Measurements from ENCODE around the gene NXPH4. TPM values are rescaled to one million over a fixed set of nuclear protein-coding genes. Genes with fewer than 3 reads are reported as not detected.
A peak's percentile ranks its signal among the peaks of the same experiment; 100 is the strongest.

Gene NXPH4
- total RNA-seq, 1 experiment from 2014 or later = 92.7 TPM

- Histone ChIP-seq H3K27me3 (no peaks in the 10 kb centered on the region), H3K4me3 (no peak overlapping the region), H3K4me1 (peaks cover 23% of the 10 kb centered on the region), H3K9me3 (replicated peaks) (no peaks in the 10 kb centered on the region), H3K27ac (no peak overlapping the region), H3K36me3 (peaks cover 41% of the 10 kb centered on the region)
- DNase-seq = peak; percentile 89 to 92
These were observed 26.3 kb downstream of the NXPH4 start for GRCh38 chr12:57242691-57243454.

GRCh38 chr12:57243521-57244311 is 27.1 kb downstream of the NXPH4 start:
- DNase-seq = peak in 1 of 2 experiments; percentile 66
- Histone ChIP-seq H3K27ac (no peak overlapping the region), H3K4me3 (no peak overlapping the region), H3K27me3 (no peaks in the 10 kb centered on the region), H3K36me3 (peaks cover 49% of the 10 kb centered on the region), H3K9me3 (replicated peaks) (no peaks in the 10 kb centered on the region), H3K4me1 (peaks cover 26% of the 10 kb centered on the region)

GRCh38 chr12:57244312-57244696 is 27.7 kb downstream of the NXPH4 start:
- Histone ChIP-seq H3K4me1 (peaks cover 32% of the 10 kb centered on the region), H3K27ac (no peak overlapping the region), H3K36me3 (peaks cover 55% of the 10 kb centered on the region), H3K27me3 (no peaks in the 10 kb centered on the region), H3K4me3 (no peak overlapping the region), H3K9me3 (replicated peaks) (no peaks in the 10 kb centered on the region)
- peak; percentile 67 to 73 for DNase-seq

- no peaks in the 10 kb centered on the region for H3K27me3 ChIP-seq
- peaks cover 33% of the 10 kb centered on the region for H3K4me1 ChIP-seq
- H3K36me3 ChIP-seq = peaks cover 62% of the 10 kb centered on the region
- H3K9me3 ChIP-seq (replicated peaks) = no peaks in the 10 kb centered on the region
- peak in 1 of 2 experiments; percentile 33 for DNase-seq
- no peak overlapping the region for H3K4me3 ChIP-seq
- H3K27ac ChIP-seq = no peak overlapping the region
These were observed 30.4 kb downstream of the NXPH4 start for GRCh38 chr12:57247041-57247440.

- Histone ChIP-seq H3K9me3 (replicated peaks) (no peaks in the 10 kb centered on the region), H3K4me1 (peaks cover 26% of the 10 kb centered on the region), H3K27ac (no peak overlapping the region), H3K4me3 (peak overlapping the region; percentile 73), H3K36me3 (peaks cover 55% of the 10 kb centered on the region), H3K27me3 (no peaks in the 10 kb centered on the region)
- peak in 1 of 2 experiments; percentile 55 for DNase-seq
These were observed 32.5 kb downstream of the NXPH4 start for GRCh38 chr12:57248934-57249742.

GRCh38 chr12:57250541-57250940 is 33.9 kb downstream of the NXPH4 start:
- Histone ChIP-seq H3K27ac (peak overlapping the region; percentile 96), H3K36me3 (peaks cover 41% of the 10 kb centered on the region), H3K4me1 (peaks cover 26% of the 10 kb centered on the region), H3K9me3 (replicated peaks) (no peaks in the 10 kb centered on the region), H3K27me3 (no peaks in the 10 kb centered on the region), H3K4me3 (peak overlapping the region; percentile 73)
- DNase-seq = peak; percentile 96 to 99

GRCh38 chr12:57250956-57251355 is 34.4 kb downstream of the NXPH4 start, which contains the start of gene STAC3:
TSS of gene STAC3 (minus strand) at chr12:57251187. CDS start at chr12:57249636, 1,551 bp downstream.
- H3K4me3 ChIP-seq = peak within 1 kb of the TSS; percentile 73
- peaks cover 26% of the 10 kb centered on the region for H3K4me1 ChIP-seq
- H3K27me3 ChIP-seq = no peaks in the 10 kb centered on the region
- peaks cover 38% of the 10 kb centered on the region for H3K36me3 ChIP-seq
- peak within 1 kb of the TSS; percentile 96 for H3K27ac ChIP-seq
- peak; percentile 100 for DNase-seq
- H3K9me3 ChIP-seq (replicated peaks) = no peaks in the 10 kb centered on the region

- H3K27ac ChIP-seq = no peak overlapping the region
- peak in 1 of 2 experiments; percentile 55 for DNase-seq
- peaks cover 3% of the 10 kb centered on the region for H3K36me3 ChIP-seq
- H3K27me3 ChIP-seq = no peaks in the 10 kb centered on the region
- no peaks in the 10 kb centered on the region for H3K9me3 ChIP-seq (replicated peaks)
- H3K4me1 ChIP-seq = peaks cover 36% of the 10 kb centered on the region
- no peak overlapping the region for H3K4me3 ChIP-seq
These were observed 38.1 kb downstream of the NXPH4 start for GRCh38 chr12:57254506-57255280.

GRCh38 chr12:57255916-57256315 is 39.3 kb downstream of the NXPH4 start:
- Histone ChIP-seq H3K9me3 (replicated peaks) (no peaks in the 10 kb centered on the region), H3K27ac (no peak overlapping the region), H3K27me3 (no peaks in the 10 kb centered on the region), H3K36me3 (no peaks in the 10 kb centered on the region), H3K4me1 (peaks cover 43% of the 10 kb centered on the region), H3K4me3 (no peak overlapping the region)
- no peak for DNase-seq

GRCh38 chr12:57258977-57259970 is 42.7 kb downstream of the NXPH4 start:
- Histone ChIP-seq H3K36me3 (no peaks in the 10 kb centered on the region), H3K27ac (no peak overlapping the region), H3K27me3 (no peaks in the 10 kb centered on the region), H3K9me3 (replicated peaks) (no peaks in the 10 kb centered on the region), H3K4me1 (peaks cover 64% of the 10 kb centered on the region), H3K4me3 (no peak overlapping the region)
- no peak for DNase-seq

- no peak overlapping the region for H3K4me3 ChIP-seq
- DNase-seq = peak; percentile 87 to 97
- H3K9me3 ChIP-seq (replicated peaks) = no peaks in the 10 kb centered on the region
- no peaks in the 10 kb centered on the region for H3K27me3 ChIP-seq
- H3K4me1 ChIP-seq = peaks cover 75% of the 10 kb centered on the region
- H3K27ac ChIP-seq = no peak overlapping the region
- no peaks in the 10 kb centered on the region for H3K36me3 ChIP-seq
These were observed 43.8 kb downstream of the NXPH4 start for GRCh38 chr12:57260366-57260765.

GRCh38 chr12:57261428-57261865 is 44.9 kb downstream of the NXPH4 start:
- H3K27me3 ChIP-seq = no peaks in the 10 kb centered on the region
- no peaks in the 10 kb centered on the region for H3K9me3 ChIP-seq (replicated peaks)
- peaks cover 81% of the 10 kb centered on the region for H3K4me1 ChIP-seq
- H3K27ac ChIP-seq = no peak overlapping the region
- DNase-seq = peak; percentile 83 to 96
- no peak overlapping the region for H3K4me3 ChIP-seq
- no peaks in the 10 kb centered on the region for H3K36me3 ChIP-seq

All from SJCRH30 (cell line).